ENCODE data around the gene AFAP1L1. TPM values are rescaled to one million over a fixed set of nuclear protein-coding genes. Genes with fewer than 3 reads are reported as not detected.
"Not testable (repeated sequence)": the region's sequence is repeated elsewhere in the genome, so short reads cannot be mapped to it uniquely, and the experiment has no call there.

Gene AFAP1L1
- total RNA-seq, 4 donors from 2014 or later, result 10.3 to 20.6 (median 14.0) TPM

- Histone ChIP-seq H3K9me3 (no peaks in the 10 kb centered on the region), H3K27me3 (no peaks in the 10 kb centered on the region), H3K27ac (peak overlapping the region; percentile 93 to 99 (median 95)), H3K4me3 (peak overlapping the region in 1 of 2 donors; percentile 26), H3K36me3 (no peaks in the 10 kb centered on the region), H3K4me1 (peaks cover 9 to 97% (median 13%) of the 10 kb centered on the region in 3 donors)
- 12 to 20% methylated on average over 1 to 4 of the region's 5 CpGs for WGBS, 2 donors (ENCODE audit: low coverage in 1 of 2)
- peak; percentile 77 for TF ChIP-seq POLR2AphosphoS5 (IDR thresholded peaks at IDR 0.05)
- peak in 1 of 2 donors; percentile 15 for TF ChIP-seq POLR2A (IDR thresholded peaks at IDR 0.05)
- TF ChIP-seq EP300 (IDR thresholded peaks at IDR 0.05), result no peak
- ATAC-seq, result no peak
Measured at GRCh38 chr5:149386166-149386565, 114.5 kb downstream of the AFAP1L1 start.

- Histone ChIP-seq H3K4me1 (peaks cover 9 to 97% (median 13%) of the 10 kb centered on the region in 3 donors), H3K9me3 (no peaks in the 10 kb centered on the region), H3K27ac (peak overlapping the region; percentile 93 to 99 (median 95)), H3K27me3 (no peaks in the 10 kb centered on the region), H3K4me3 (peak overlapping the region in 1 of 2 donors; percentile 26), H3K36me3 (no peaks in the 10 kb centered on the region)
- no peak for TF ChIP-seq EP300 (IDR thresholded peaks at IDR 0.05)
- no peak for TF ChIP-seq CTCF (IDR thresholded peaks at IDR 0.05)
- no peak for TF ChIP-seq POLR2A (IDR thresholded peaks at IDR 0.05)
- peak; percentile 94 for TF ChIP-seq POLR2AphosphoS5 (IDR thresholded peaks at IDR 0.05)
- 20% methylated on average over 1 to 8 of the region's 9 CpGs for WGBS, 2 donors (ENCODE audit: low coverage in 1 of 2)
- no peak for ATAC-seq
Measured at GRCh38 chr5:149387081-149387631, 115.5 kb downstream of the AFAP1L1 start.

GRCh38 chr5:149387982-149388381 lies 116.3 kb downstream of the AFAP1L1 start:
- no peak for ATAC-seq
- TF ChIP-seq POLR2AphosphoS5 (IDR thresholded peaks at IDR 0.05) (peak; percentile 41), CTCF (IDR thresholded peaks at IDR 0.05) (no peak), POLR2A (IDR thresholded peaks at IDR 0.05) (no peak), EP300 (IDR thresholded peaks at IDR 0.05) (no peak)
- Histone ChIP-seq H3K36me3 (no peaks in the 10 kb centered on the region), H3K9me3 (no peaks in the 10 kb centered on the region), H3K4me1 (peaks cover 9 to 97% (median 13%) of the 10 kb centered on the region in 3 donors), H3K4me3 (no peak overlapping the region), H3K27ac (peak overlapping the region; percentile 93 to 99 (median 95)), H3K27me3 (no peaks in the 10 kb centered on the region)
- WGBS, 2 donors (ENCODE audit: low coverage in 1 of 2), result 0% methylated on average over 1 of the region's 1 CpG

- TF ChIP-seq POLR2A (IDR thresholded peaks at IDR 0.05) (no peak), POLR2AphosphoS5 (IDR thresholded peaks at IDR 0.05) (no peak), EP300 (IDR thresholded peaks at IDR 0.05) (no peak), CTCF (IDR thresholded peaks at IDR 0.05) (no peak)
- no peaks in the 10 kb centered on the region for H3K9me3 ChIP-seq
- peak overlapping the region; percentile 93 to 99 (median 95) for H3K27ac ChIP-seq
- H3K36me3 ChIP-seq, result no peaks in the 10 kb centered on the region
- WGBS, 2 donors (ENCODE audit: low coverage in 1 of 2), result 7 to 20% methylated on average over 3 of the region's 7 CpGs
- H3K4me1 ChIP-seq, result peaks cover 9 to 94% (median 13%) of the 10 kb centered on the region in 3 donors
- no peaks in the 10 kb centered on the region for H3K27me3 ChIP-seq
- ATAC-seq, result no peak
- H3K4me3 ChIP-seq, result no peak overlapping the region
Measured at GRCh38 chr5:149388498-149389190, 117.0 kb downstream of the AFAP1L1 start.

GRCh38 chr5:149389552-149390495 lies 118.2 kb downstream of the AFAP1L1 start:
- TF ChIP-seq EP300 (IDR thresholded peaks at IDR 0.05) (peak; percentile 90), POLR2AphosphoS5 (IDR thresholded peaks at IDR 0.05) (peak; percentile 89), POLR2A (IDR thresholded peaks at IDR 0.05) (peak; percentile 21 to 49), CTCF (IDR thresholded peaks at IDR 0.05) (no peak)
- 32 to 60% methylated on average over 9 to 10 of the region's 11 CpGs for WGBS, 2 donors (ENCODE audit: low coverage in 1 of 2)
- Histone ChIP-seq H3K27me3 (no peaks in the 10 kb centered on the region), H3K4me1 (peaks cover 9 to 83% (median 9%) of the 10 kb centered on the region in 3 donors), H3K4me3 (no peak overlapping the region), H3K36me3 (no peaks in the 10 kb centered on the region), H3K9me3 (no peaks in the 10 kb centered on the region), H3K27ac (peak overlapping the region; percentile 93 to 99 (median 95))
- peak; percentile 79 for ATAC-seq

GRCh38 chr5:149391076-149391475 lies 119.4 kb downstream of the AFAP1L1 start:
- not testable (repeated sequence) for H3K36me3 ChIP-seq, H3K9me3 ChIP-seq, ATAC-seq, H3K27me3 ChIP-seq, H3K4me3 ChIP-seq
- Histone ChIP-seq H3K4me1 (peaks cover 3 to 70% (median 9%) of the 10 kb centered on the region in 3 donors), H3K27ac (peak overlapping the region; percentile 93 to 99 (median 95))
- 75 to 83% methylated on average over 1 to 5 of the region's 6 CpGs for WGBS, 2 donors (ENCODE audit: low coverage in 1 of 2)
